HT-29 (cell line): ENCODE data around the gene BCKDHA. TPM values are rescaled to one million over a fixed set of nuclear protein-coding genes. Genes with fewer than 3 reads are reported as not detected.
A peak's percentile ranks its signal among the peaks of the same experiment; 100 is the strongest.
"Not testable (repeated sequence)": the region's sequence is repeated elsewhere in the genome, so short reads cannot be mapped to it uniquely, and the experiment has no call there.

ENCODE experiments used
- DNase-seq: peaks from one replicate; pipeline ENCODE4 v3.0.0-alpha.2; 2015; ENCODE audit warnings: low spot score
- total RNA-seq: library from RNA; depleted of rRNA; stranded (reverse); fragments of >200 nt; shearing (Covaris generic); gene quantifications from 2 replicates; pipeline ENCODE4 v1.2.3, GENCODE V29; 2014

The BCKDHA gene
- total RNA-seq, 1 experiment from 2014 or later = 202 TPM

DNA sequence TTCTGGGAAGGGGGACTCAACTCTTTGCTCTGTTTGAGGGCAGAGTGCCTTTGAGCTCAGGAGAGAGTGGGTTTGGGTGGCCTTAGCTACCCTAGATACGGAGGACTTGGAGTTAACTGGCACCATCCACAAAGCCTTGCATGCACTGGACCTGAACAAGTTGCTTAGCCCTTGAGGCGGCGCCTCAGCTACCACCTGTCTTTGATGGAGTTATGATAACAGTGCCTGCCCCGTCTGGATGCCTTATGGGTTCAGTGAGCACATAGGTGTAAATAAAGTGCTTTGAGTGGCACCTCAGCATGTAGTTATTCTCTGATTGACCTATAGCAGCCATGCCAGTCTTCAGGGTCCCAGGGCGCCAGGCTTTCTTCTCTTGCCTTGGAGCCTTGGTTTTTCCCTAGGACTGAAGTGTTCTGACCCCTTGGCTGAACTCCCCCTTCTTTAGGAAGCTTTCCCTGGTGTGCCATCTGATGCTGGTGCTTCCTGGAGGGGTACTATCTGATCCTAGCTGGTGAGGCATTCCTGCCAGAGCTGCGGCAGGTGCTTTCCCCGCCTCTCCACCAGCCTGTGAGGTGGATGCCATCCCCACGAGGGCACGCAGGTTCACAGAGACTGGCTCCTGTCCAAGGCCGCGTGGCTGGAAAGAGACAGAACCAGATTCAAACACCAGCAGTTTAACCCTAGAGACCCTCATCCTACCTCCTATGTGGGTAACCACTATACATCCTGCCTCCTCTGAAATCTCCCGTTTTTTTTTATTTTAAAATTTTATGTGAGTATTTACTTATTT, 5.8 kb downstream of the BCKDHA start:
- no peak for DNase-seq

DNA sequence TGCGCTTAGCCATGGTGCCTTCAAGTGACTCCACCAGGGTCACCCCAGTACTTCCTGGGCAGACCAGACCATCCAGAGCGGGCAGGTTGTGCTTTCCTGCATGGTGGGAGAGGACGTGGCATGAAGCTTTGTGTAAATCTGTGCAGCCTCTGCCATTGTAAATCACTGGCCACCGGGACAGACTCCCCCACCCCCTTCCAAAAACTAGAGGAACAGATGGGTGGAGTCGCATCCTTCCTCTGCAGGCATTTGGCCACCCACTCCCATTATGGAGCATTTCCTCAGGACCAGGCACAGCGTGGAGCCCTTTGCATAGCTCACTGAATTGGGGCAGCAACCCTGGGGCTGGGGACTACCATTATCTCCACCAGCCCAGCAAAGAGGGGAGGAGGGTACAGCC, 8.2 kb downstream of the BCKDHA start:
- DNase-seq = no peak

DNA sequence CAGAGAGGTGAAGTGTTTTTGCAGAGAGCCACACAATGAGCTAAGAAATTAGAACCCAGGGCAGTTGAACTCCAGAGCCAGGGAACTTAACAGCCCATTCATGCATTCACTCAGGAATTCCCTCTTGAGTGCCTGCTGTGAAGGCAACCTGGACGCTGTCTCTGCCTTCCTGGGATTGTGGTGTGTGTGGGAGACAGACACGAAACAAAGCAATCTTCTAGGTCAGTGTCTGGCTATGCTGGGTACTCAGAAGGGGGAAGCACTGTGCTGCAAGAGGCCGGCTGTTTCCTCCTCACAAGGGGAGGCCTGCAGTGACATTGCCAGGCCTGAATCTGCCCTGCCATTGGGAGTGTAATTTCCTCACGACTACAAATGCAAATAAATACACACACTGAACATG, 9.7 kb downstream of the BCKDHA start:
- DNase-seq = no peak

DNA sequence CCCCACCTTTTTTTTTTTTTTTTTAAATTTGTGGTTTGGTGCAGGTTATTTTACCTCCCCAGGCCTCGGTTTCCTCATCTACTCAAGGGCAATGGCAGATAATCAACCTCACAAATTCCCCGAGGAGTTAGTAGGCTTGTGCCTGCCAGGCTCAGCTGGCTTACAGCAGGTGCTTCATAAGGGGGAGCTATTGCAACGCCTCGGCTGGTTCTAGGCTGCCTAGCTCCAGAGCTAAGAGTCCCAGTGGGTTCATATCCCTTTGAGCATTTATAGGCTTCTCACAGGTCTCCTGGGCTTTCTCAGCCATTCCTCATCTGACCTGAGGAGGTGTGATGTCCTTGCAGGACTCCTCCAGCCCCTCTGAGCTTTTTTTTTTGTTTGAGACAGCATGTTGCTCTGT, 10.6 kb downstream of the BCKDHA start:
- no peak for DNase-seq

DNA sequence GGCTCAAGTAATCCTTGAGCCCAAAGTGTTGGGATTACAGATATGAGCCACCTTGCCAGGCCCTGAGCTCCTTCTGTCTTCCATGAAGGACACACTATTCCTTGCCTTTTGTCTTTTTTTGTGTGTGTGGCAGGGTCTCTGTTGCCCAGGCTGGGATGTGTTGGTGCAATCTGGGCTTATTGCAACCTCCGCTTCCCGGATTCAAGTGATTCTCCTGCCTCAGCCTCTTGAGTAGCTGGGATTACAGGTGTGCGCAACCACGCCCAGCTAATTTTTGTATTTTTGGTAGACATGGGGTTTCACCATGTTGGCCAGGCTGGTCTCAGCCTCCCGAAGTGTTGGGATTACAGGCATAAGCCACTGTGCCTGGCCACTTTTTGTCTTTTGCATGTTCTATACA, 11.2 kb downstream of the BCKDHA start:
- not testable (repeated sequence) for DNase-seq

DNA sequence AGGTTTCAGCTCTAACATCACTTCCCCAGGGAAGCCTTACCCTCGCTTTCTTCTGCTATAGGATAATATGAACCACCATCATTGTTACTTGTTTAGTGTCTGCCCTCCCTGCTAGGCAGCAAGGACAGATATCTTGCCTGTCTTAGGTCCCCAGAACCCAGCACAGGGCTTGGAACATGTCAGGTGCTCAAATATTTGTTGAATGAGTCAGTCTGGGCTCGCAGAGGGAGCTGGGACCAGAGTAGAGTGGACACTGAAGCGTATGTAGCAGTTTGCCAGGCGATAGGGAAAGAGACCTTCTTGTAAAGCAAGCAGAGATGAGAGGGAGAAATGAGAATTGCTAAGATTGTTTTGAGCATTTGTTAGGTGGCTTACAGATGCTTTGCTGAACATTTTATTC, 11.7 kb downstream of the BCKDHA start:
- peak; percentile 91 for DNase-seq

DNA sequence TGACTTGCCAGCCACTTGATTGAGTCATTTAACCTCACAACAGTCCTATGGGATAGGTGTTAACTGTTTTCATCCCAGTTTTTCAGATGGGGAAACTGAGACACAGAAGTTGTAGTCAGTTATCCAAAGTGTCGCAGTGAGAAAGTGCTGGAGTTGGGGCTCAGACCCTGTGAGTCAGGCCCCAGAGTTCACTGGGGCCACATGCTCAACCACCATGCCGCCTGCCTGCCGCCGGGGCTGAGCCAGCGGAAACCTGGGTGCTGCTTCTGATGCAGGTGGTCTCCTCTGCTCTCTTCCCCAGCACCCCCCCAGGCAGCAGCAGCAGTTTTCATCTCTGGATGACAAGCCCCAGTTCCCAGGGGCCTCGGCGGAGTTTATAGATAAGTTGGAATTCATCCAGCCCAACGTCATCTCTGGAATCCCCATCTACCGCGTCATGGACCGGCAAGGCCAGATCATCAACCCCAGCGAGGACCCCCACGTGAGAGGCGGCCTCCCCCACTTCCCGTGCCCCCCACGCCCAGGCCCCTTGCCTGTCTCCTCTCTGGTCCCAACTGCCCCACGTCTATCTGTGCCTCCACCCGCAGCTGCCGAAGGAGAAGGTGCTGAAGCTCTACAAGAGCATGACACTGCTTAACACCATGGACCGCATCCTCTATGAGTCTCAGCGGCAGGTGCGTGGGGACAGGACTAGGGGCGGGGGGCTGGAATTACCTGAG, 12.9 kb downstream of the BCKDHA start:
- DNase-seq = no peak

DNA sequence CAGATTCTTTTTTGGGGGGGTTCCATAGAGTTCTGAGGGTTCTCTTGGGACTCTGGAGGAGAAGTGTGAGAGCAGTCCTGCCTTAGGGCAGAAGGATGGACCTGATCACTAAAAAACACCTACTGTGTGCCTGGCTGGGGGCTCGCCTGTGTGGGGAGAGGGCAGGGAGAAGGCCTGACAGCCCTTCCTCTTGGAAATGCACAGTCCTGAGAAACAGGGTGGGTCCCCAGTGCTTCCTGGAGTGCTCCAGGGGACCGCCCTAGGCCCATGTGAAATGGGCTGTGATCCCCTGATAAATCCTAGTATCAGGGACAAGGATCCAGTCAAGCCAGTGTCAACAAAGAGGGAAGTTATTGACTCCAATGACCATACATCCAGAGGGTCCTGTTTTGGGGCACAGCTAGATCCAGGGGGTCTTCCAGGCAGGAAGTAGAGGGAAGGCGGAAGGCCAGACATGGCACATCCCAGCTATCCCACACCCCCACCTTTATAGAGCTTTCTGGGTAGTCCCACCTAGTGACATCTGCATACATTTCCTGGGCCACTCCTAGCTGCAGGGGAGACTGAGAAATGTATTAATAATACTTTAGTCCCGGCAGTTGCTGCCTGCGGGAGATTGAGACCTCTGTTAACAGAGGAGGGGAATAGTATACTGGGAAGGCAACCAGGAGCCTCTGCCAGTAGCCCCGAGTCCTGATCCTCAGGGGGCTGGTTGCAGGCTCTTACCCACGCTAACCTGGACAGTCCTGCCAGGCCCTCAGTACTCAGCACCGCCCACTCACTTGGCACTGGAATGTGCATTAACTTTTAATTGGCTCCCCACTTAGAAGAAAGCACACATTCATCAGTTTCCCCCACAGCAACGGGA, 13.7 kb downstream of the BCKDHA start:
- no peak for DNase-seq

DNA sequence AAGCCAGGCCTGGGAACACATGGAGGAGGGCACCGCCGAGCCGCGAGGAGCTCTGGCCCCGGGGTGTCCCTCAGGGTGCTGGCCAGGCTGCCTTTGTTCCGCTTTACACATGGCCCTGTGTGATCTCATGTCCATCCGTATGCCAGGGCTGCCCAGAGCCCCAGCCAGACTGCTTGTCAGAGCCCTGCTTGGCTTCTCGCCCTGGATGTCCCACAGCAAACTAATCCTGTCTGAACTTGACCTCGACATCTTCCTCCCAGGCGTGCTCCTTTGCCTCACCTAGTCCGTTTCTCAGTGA, 14.3 kb downstream of the BCKDHA start:
- no peak for DNase-seq

DNA sequence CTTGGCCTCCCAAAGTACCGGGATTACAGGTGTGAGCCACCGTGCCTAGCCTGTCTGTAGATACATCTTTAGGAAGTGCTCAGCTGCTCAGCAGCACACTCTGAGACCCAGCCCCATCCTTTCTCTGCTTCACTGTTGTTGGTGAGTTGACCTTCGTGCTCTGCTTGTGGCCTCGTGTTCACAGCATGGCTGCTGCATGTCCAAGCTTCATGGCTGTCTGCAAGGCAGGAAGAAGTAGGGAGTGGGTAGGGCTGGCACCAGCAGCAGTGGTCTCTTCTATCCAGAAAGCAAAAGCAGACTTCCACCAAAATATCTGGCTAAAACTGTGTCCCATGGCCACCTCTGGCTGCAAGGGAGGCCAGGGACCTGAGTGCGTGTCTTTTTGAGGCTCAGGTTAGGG, 15.3 kb downstream of the BCKDHA start:
- no peak for DNase-seq

DNA sequence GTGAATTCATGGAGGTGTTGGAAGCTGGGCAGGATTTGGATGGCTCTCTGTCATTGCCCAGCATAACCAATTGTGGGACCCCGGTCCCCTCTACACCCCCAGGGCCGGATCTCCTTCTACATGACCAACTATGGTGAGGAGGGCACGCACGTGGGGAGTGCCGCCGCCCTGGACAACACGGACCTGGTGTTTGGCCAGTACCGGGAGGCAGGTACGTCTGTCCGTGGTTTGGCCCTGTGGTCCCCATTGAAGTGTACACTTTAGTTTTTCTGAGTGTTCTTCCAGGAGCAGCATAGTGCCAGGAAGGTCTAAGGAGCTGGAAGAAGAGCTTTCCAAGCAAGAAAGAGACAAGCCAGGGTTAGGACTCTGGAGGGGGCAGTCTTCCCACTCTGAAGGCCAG, 16.3 kb downstream of the BCKDHA start:
- no peak for DNase-seq

DNA sequence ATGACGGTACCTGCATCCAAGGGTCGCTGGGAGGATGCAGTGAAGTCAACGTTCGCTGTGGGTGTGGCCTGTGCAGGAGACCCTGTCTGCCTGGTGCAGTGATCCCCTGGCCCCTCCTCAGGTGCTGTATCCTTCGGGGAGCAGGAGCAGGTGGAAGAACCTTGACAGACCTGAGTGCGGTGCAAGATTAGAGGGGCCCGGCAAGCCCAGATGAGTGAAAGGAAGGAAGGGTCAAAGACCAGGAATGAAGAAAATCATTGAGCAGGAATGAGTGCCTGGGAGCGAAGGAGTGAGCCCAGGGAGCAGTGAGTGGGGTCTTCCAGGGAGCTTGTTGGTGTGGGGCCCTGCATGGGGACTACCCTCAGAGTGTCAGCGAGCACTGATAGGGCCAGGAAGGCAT, 16.8 kb downstream of the BCKDHA start:
- DNase-seq = no peak

DNA sequence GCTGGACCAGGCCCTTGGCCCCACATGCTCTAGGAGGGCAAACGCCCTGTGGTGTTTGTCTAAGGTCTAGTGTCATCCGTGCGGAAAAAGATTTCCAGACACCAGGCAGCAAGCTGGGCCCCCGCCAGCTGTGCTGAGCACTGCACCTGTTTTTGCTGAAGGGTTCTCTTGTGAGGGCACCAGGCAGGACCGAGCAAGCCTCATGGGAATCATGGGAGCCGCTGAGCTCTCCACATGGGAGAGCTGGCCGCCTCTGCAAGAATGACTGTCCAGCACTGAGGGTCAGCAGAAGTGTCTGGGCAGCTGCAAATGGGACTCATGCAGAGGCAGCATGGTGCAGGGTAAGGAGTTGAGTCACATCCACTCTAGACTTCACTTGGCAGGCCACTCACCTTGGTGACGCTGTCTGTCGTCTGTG, 17.5 kb downstream of the BCKDHA start:
- DNase-seq = no peak

DNA sequence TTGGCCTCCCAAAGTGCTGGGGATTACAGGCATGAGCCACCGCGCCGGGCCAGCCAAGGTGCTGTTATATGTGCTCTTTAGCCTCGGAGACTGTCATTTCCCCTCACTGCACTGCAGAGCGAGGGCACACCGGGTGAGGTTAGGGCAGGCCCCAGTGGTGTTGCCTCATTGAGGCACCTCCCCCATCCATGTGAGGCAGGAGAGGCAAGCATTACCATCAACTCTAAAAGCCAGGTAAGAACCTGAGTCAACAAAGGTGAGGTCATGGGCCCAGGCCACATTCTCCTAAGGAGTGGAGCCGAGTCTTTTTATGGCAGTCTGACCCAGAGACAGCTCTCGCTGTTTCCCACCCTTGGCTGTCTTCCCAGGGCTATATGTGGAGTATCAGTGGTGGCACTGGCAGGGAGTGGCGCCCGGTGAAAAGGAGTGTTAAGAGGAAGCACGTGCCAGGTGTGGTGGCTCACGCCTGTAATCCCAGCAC, 18.6 kb downstream of the BCKDHA start:
- DNase-seq = no peak

DNA sequence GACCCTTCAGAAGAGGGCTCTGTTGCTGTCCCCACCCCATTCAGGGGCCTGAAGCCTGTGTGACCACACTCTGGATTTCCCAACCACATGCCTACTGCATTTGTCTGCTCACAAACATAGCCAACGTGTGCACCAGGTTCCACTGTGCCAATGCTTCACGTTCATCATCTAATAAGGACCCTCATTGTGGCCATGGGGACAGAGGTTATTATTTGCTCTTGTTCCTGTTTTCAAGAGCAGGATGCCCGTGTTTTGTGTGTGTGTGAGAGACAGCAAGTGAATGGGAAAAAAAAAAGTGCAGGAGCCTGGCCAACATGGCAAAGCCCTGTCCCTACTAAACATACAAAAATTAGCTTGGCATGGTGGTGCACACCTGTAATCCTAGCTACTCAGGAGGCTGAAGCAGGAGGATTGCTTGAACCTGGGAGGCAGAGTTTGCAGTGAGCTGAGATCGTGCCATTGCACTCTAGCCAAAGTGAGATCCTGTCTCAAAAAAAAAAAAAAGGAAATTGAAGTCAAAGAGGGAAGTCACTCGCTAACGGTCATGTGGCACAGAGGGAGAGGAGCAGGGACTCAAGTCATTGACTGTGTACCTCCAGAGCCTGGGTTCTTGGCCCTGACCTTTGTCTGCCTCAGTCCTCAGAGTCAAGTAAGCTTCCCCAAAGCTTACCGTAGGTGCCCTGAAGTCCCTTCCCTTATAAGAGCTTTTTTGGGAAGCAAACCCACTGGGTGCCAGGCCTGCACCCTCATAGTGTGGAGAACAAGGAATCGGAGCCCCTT, 22.7 kb downstream of the BCKDHA start:
- no peak for DNase-seq

DNA sequence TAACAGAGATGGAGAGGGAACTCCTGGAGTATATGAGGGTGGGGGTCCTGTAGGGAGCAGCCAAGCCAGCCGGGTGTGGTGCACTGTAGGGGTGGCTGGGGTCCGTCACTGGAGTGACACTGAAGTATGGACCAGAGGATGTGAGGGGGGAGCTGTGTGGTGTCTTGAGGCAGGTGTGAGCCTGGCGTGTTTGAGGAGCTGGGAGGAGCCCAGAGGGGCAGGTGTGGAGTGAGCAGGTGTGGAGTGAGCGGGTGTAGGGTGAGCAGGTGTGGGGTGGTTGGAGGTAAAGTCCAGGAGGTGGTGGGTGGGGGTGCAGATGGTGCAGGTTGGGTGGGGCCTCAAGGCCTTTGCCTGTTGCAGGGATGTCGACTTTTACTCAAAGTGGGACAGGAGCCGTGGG, 23.7 kb downstream of the BCKDHA start:
- DNase-seq = no peak

DNA sequence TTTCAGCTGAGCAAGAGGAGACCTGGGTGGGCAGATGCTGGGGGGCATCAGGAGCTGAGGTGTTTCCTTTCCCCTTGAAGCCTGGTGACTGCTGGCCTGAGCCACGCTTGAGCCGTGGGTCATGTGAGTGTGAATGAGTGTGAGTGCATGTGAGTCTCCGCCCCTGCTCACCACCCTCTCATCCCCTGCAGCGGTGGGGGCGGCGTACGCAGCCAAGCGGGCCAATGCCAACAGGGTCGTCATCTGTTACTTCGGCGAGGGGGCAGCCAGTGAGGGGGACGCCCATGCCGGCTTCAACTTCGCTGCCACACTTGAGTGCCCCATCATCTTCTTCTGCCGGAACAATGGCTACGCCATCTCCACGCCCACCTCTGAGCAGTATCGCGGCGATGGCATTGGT, 24.4 kb downstream of the BCKDHA start:
- no peak for DNase-seq

DNA sequence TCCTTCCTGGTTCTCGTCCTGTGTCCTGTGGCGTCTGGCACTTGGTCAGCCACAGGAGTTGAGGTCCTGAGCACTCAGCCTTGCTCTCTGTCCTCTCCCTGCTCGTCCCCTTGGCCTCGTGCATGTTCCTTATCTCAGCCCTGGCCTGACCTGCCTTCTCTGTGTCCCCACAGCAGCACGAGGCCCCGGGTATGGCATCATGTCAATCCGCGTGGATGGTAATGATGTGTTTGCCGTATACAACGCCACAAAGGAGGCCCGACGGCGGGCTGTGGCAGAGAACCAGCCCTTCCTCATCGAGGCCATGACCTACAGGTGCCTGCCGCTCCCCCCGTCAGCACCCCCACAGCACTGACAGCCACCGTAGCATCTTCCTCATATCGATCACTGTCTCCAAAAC, 24.8 kb downstream of the BCKDHA start:
- no peak for DNase-seq

DNA sequence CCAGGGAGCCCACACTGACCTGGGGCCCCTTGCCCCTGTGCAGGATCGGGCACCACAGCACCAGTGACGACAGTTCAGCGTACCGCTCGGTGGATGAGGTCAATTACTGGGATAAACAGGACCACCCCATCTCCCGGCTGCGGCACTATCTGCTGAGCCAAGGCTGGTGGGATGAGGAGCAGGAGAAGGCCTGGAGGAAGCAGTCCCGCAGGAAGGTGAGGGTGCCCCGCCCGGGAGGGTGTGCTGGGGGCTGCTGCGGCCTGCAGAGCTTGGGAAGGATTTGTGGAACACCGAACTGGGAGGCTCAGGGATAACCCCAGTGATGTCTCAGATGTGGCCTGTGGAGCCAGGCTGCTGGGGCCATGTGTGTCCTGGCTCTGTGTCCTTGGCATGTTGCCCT, 25.3 kb downstream of the BCKDHA start:
- DNase-seq = no peak

DNA sequence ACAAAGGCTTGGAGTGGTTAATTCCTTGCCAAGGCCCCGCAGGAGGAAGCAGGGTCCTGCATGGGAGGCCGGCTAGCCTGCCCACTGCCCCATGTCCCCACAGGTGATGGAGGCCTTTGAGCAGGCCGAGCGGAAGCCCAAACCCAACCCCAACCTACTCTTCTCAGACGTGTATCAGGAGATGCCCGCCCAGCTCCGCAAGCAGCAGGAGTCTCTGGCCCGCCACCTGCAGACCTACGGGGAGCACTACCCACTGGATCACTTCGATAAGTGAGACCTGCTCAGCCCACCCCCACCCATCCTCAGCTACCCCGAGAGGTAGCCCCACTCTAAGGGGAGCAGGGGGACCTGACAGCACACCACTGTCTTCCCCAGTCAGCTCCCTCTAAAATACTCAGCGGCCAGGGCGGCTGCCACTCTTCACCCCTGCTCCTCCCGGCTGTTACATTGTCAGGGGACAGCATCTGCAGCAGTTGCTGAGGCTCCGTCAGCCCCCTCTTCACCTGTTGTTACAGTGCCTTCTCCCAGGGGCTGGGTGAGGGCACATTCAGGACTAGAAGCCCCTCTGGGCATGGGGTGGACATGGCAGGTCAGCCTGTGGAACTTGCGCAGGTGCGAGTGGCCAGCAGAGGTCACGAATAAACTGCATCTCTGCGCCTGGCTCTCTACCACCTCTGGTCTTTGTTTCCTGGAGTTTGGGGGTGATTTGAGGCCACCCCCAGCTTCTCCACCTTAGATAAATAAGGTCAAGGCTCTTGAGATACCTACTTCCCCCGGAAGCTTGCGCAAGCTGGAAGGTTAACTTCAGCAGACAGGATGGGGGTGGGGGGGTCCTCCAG, 26.9 kb downstream of the BCKDHA start:
- DNase-seq = no peak
